ENCODE measurements around the gene DMRTC1. TPM values are rescaled to one million over a fixed set of nuclear protein-coding genes. Genes with fewer than 3 reads are reported as not detected.
"Not testable (repeated sequence)": the region's sequence is repeated elsewhere in the genome, so short reads cannot be mapped to it uniquely, and the experiment has no call there.

DMRTC1 gene, protein sequence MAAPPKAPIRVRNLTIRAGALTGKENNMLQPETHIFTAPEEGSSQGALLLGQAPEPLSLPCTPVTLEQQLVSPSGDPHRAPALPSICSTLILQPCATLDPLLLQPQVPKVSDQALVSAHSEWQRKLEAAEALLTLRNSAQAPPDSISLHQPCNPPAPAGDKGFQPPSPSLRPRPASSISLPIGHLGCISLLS
- not detected in 2 replicates for total RNA-seq (2021; fragmentation: NEBNext Ultra II Directional; extraction: Animal tissue kit (Norgen Biotek cat#: 25700))
- not detected in 2 replicates for polyA plus RNA-seq (2011; rRNA removed)
- polyA plus RNA-seq (2011; cell fraction: cytosol; rRNA removed) = not detected
- polyA plus RNA-seq (2011; cell fraction: nucleus; rRNA removed) = not detected
- 0.13 TPM in 1 of 4 replicates, not detected in the others for polyA plus RNA-seq (2012, experiment 1 of 2)
- polyA plus RNA-seq (2012, experiment 2 of 2) = not detected
- polyA plus RNA-seq (2013, experiment 1 of 2) = not detected
- polyA plus RNA-seq (2013, experiment 2 of 2) = not detected
- not detected in 2 replicates for polyA minus RNA-seq (2011; rRNA and poly(A)+ RNA removed)
- polyA minus RNA-seq (2011; cell fraction: cytosol; rRNA and poly(A)+ RNA removed) = not detected
- polyA minus RNA-seq (2011; cell fraction: nucleus; rRNA and poly(A)+ RNA removed) = not detected
- long read RNA-seq, experiment 1, partial matches to known transcripts = 0 of 2 reads
- long read RNA-seq, experiment 1, other reads (novel, unspliced or antisense) = 2 of 2 reads
- long read RNA-seq, experiment 2, partial matches to known transcripts = 0 of 4 reads
- long read RNA-seq, experiment 2, other reads (novel, unspliced or antisense) = 4 of 4 reads

GRCh38 chrX:72943819-72944169 lies at the start of gene DMRTC1:
TSS of gene DMRTC1 (minus strand) at chrX:72943837. CDS start at chrX:72875694, 68,143 bp downstream.
- H2BK12ac ChIP-seq (ENCODE audit: low read depth, low read length); H4K8ac ChIP-seq (ENCODE audit: extremely low read depth, insufficient read depth, low read length); H3K4me3 ChIP-seq (ENCODE audit: extremely low read depth in 1 of 4, insufficient read depth in 2 of 4, low read depth in 3 of 4, low read length in 4 of 4); H3K79me1 ChIP-seq (ENCODE audit: low read depth, low read length); H3K23ac ChIP-seq (ENCODE audit: insufficient read length); H3K4me1 ChIP-seq (replicated peaks in 1 of 4; ENCODE audit: control insufficient read depth in 3 of 4, insufficient read depth in 4 of 4, low read length in 3 of 4); CTCF ChIA-PET (ENCODE audit: partially characterized antibody); H2BK20ac ChIP-seq (ENCODE audit: low read length); H4K5ac ChIP-seq (ENCODE audit: insufficient read length, low read depth, low read length); H2BK5ac ChIP-seq (ENCODE audit: low read depth, low read length); H3K27ac ChIP-seq (ENCODE audit: low read depth, low read length); H2AK5ac ChIP-seq (ENCODE audit: low read depth, low read length); H3K14ac ChIP-seq (ENCODE audit: insufficient read length); H3K9me3 ChIP-seq (ENCODE audit: insufficient read depth in 2 of 2, low read depth in 1 of 2, low read length in 1 of 2); H3K79me2 ChIP-seq (ENCODE audit: control insufficient read depth in 1 of 2, insufficient read depth in 2 of 2, low read length in 2 of 2); POLR2A ChIA-PET (ENCODE audit: partially characterized antibody); H3K4me2 ChIP-seq (ENCODE audit: insufficient read depth in 1 of 2, low read depth in 2 of 2, low read length in 2 of 2); H3K56ac ChIP-seq (replicated peaks; ENCODE audit: insufficient read length, low read depth, low read length); H3K27me3 ChIP-seq (replicated peaks in 1 of 4; ENCODE audit: control insufficient read depth in 3 of 4, extremely low read depth in 1 of 4, insufficient read depth in 3 of 4, low read length in 3 of 4); H3K18ac ChIP-seq (ENCODE audit: extremely low read depth, low read length); H3K9ac ChIP-seq (replicated peaks in 1 of 4; ENCODE audit: extremely low read depth in 1 of 4, low read depth in 3 of 4, low read length in 3 of 4); H2AFZ ChIP-seq (ENCODE audit: low read length); H3K36me3 ChIP-seq (ENCODE audit: control insufficient read depth in 2 of 4, insufficient read depth in 4 of 4, low read length in 3 of 4); H2BK120ac ChIP-seq (replicated peaks; ENCODE audit: low read depth, low read length); H3K4ac ChIP-seq (replicated peaks; ENCODE audit: insufficient read length, low read depth, low read length); H4K91ac ChIP-seq (replicated peaks; ENCODE audit: insufficient read length, low read length); H4K20me1 ChIP-seq (replicated peaks in 1 of 2; ENCODE audit: control insufficient read depth in 1 of 2, insufficient read depth in 2 of 2, low read length in 2 of 2); DNase-seq (ENCODE audit: low read depth in 1 of 2, low spot score in 2 of 2); H3K23me2 ChIP-seq (ENCODE audit: low read depth, low read length); H2BK15ac ChIP-seq (ENCODE audit: low read length): not testable (repeated sequence)
- no CpG with 5 or more reads among the region's 15 CpGs for WGBS, 2 experiments (ENCODE audit: extremely low coverage in 1 of 2, insufficient coverage in 1 of 2, insufficient read length in 1 of 2, insufficient replicate concordance in 2 of 2, low coverage in 1 of 2, low lambda C conversion rate in 2 of 2, missing lambda C conversion rate in 1 of 2)
- FAIRE-seq = peak; percentile 99

Data from H1 (cell line).